GM12878 (cell line): ENCODE data around the gene NXN.

ENCODE experiments used
- EP300 ChIP-seq, 2 experiments: fragments of 150-350 bp in 1 of 2; IDR thresholded peaks; 2 replicates each; pipeline ENCODE4 v1.6.1; 2011 to 2012; ENCODE audit warnings: low read depth in 2 of 2, low read length in 2 of 2, borderline replicate concordance in 1 of 2, improper control_type of control experiment in 1 of 2, inconsistent platforms in 1 of 2; ENCODE audit not compliant: control insufficient read depth in 1 of 2
- ESRRA ChIP-seq: IDR thresholded peaks from 2 replicates; pipeline ENCODE4 v1.6.1; 2012; ENCODE audit warnings: mild to moderate bottlenecking, low read length, improper control_type of control experiment
- FOXM1 ChIP-seq: IDR thresholded peaks from 2 replicates; pipeline ENCODE4 v1.6.1; 2012; ENCODE audit warnings: low read depth, mild to moderate bottlenecking, inconsistent platforms, low read length, moderate library complexity
- HCFC1 ChIP-seq: fragments of 150-350 bp; IDR thresholded peaks from 2 replicates; pipeline ENCODE4 v1.6.1; 2014; ENCODE audit warnings: low read length
- POLR2A ChIP-seq: IDR thresholded peaks from 2 replicates; pipeline ENCODE4 v1.6.1; 2011; ENCODE audit warnings: low read depth, mild to moderate bottlenecking, low read length
- RAD21 ChIP-seq: IDR thresholded peaks from 2 replicates; pipeline ENCODE4 v1.6.1; 2011; ENCODE audit warnings: mild to moderate bottlenecking, low read depth, low read length, moderate library complexity; ENCODE audit not compliant: insufficient read depth
- SMARCA5 ChIP-seq: fragments of 450-650 bp; IDR thresholded peaks from 2 replicates; pipeline ENCODE4 v1.6.1; 2017; ENCODE audit warnings: mild to moderate bottlenecking
- SRF ChIP-seq, 2 experiments: IDR thresholded peaks; 2 replicates each; pipeline ENCODE4 v1.6.1; 2011; ENCODE audit warnings: low read depth in 2 of 2, low read length in 2 of 2, mild to moderate bottlenecking in 1 of 2, moderate library complexity in 1 of 2
- USF1 ChIP-seq: IDR thresholded peaks from 2 replicates; pipeline ENCODE4 v1.6.1; 2011; ENCODE audit warnings: borderline replicate concordance, low read depth, mild to moderate bottlenecking, moderate library complexity, mixed read lengths, low read length; ENCODE audit not compliant: insufficient read depth; ENCODE audit errors: extremely low read length
- YBX1 ChIP-seq: fragments of 450-650 bp; IDR thresholded peaks from 2 replicates; pipeline ENCODE4 v1.6.1; 2016; ENCODE audit warnings: antibody characterized with exemption
- YY1 ChIP-seq: IDR thresholded peaks from 2 replicates; pipeline ENCODE4 v1.6.1; 2011; ENCODE audit warnings: low read depth, mild to moderate bottlenecking, low read length
- TF ChIP-seq, protein P1 (sequence below): fragments of 450-650 bp; IDR thresholded peaks from 2 replicates; pipeline ENCODE4 v1.6.1; 2016; ENCODE audit warnings: mild to moderate bottlenecking
- TF ChIP-seq, protein P2 (sequence below), 3 experiments: IDR thresholded peaks in 2 of 3; conservative IDR thresholded peaks in 1 of 3; 2 replicates each; pipeline ENCODE4 v1.5.1; 2011; ENCODE audit warnings: low read depth in 3 of 3, low read length in 3 of 3, mild to moderate bottlenecking in 3 of 3, control low read depth in 2 of 3, moderate library complexity in 2 of 3, inconsistent platforms in 1 of 3, mixed read lengths in 1 of 3; ENCODE audit not compliant: control insufficient read depth in 2 of 3, insufficient read depth in 1 of 3; ENCODE audit errors: extremely low read depth in 1 of 3

DNA sequence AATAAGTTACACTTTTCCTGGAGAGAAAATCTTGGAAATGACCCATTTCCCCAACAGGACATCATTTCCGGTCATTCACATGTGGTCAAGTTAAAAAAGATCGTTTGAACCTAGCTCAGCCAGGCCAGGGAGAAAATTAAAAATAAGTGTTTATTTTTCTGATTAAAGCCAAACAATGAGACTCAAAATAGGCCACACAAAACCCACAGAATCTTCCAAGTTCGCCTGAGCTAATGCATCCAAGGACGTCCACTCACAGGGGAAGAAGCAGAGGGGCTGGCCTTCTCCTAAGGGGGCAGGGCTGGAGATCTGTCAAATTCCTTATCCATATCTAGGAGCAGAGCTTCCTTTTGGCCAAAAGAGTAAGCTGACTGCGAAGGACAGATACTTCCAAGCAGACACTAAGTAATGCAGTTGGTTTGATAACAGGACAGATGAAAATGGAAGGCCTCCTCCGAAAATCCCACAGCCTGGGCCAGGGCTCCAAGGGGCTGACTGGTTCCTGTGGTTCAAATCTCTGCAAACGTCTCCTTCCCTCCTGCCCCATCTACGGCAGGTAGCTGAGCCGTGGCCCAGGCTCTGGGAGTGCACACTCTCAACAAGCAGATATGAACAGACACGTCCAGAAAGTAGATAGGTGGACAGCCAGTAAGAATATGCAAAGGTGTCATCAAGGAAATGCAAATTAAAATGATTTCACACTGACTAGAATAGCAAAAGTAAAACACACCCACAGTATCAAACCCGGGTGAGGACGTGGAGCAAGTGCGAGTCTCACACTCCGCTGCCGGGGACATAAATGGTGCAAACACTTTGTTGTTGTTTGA, 98.9 kb downstream of the NXN start:
- no peak for TF ChIP-seq FOXM1
- TF ChIP-seq EP300 (IDR thresholded peaks at IDR 0.05; ENCODE audit: borderline replicate concordance in 1 of 2, control insufficient read depth in 1 of 2, low read depth in 2 of 2, low read length in 2 of 2), result no peak
- TF ChIP-seq YY1, result no peak
- TF ChIP-seq, protein P1, sequence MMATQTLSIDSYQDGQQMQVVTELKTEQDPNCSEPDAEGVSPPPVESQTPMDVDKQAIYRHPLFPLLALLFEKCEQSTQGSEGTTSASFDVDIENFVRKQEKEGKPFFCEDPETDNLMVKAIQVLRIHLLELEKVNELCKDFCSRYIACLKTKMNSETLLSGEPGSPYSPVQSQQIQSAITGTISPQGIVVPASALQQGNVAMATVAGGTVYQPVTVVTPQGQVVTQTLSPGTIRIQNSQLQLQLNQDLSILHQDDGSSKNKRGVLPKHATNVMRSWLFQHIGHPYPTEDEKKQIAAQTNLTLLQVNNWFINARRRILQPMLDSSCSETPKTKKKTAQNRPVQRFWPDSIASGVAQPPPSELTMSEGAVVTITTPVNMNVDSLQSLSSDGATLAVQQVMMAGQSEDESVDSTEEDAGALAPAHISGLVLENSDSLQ, result no peak
- no peak for TF ChIP-seq HCFC1
- TF ChIP-seq ESRRA, result no peak
- TF ChIP-seq SRF (IDR thresholded peaks at IDR 0.05; ENCODE audit: low read depth in 2 of 2, low read length in 2 of 2), result no peak
- TF ChIP-seq YBX1, result no peak
- no peak for TF ChIP-seq USF1
- TF ChIP-seq SMARCA5, result no peak
- TF ChIP-seq, protein P2, sequence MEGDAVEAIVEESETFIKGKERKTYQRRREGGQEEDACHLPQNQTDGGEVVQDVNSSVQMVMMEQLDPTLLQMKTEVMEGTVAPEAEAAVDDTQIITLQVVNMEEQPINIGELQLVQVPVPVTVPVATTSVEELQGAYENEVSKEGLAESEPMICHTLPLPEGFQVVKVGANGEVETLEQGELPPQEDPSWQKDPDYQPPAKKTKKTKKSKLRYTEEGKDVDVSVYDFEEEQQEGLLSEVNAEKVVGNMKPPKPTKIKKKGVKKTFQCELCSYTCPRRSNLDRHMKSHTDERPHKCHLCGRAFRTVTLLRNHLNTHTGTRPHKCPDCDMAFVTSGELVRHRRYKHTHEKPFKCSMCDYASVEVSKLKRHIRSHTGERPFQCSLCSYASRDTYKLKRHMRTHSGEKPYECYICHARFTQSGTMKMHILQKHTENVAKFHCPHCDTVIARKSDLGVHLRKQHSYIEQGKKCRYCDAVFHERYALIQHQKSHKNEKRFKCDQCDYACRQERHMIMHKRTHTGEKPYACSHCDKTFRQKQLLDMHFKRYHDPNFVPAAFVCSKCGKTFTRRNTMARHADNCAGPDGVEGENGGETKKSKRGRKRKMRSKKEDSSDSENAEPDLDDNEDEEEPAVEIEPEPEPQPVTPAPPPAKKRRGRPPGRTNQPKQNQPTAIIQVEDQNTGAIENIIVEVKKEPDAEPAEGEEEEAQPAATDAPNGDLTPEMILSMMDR (IDR thresholded peaks at IDR 0.05 in 2 of 3, conservative IDR thresholded peaks at IDR 0.05 in 1 of 3; ENCODE audit: control insufficient read depth in 2 of 3, extremely low read depth in 1 of 3, insufficient read depth in 1 of 3, low read depth in 3 of 3, low read length in 3 of 3), result no peak
- no peak for TF ChIP-seq POLR2A
- TF ChIP-seq RAD21, result no peak
